ENCODE measurements around the gene MLC1.

MLC1 gene

DNA sequence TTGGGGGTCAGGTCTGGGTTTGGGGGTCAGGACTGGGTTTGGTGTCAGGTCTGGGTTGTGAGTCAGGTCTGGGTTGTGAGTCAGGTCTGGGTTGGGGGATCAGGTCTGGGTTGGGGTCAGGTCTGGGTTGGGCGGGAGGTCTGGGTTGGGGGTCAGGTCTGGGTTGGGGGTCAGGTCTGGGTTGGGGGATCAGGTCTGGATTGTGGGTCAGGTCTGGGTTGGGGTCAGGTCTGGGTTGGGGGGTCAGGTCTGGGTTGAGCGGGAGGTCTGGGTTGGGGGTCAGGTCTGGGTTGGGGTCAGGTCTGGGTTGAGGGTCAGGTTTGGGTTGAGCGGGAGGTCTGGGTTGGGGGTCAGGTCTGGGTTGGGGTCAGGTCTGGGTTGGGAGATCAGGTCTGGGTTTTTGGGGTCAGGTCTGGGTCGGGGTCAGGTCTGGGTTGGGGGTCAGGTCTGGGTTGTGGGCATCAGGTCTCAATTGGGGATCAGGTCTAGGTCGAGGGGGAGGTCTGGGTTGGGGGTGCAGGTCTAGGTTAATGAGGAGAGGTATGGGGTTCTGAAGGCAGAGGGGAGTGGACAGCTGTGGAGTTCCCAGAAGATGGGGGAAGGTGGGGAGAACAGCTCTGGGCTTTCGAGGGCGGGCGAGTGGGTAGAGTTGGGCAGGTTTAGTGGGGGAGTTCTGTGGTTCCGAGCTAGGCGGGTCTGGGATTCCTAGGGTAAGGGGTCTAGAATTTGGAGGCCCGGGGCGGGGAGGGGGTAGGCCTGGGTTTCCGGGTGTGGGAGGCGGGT, 27.8 kb downstream of the MLC1 start:
- WGBS, 2 experiments (ENCODE audit: insufficient coverage in 2 of 2): 71 to 87% methylated on average over 8 to 13 of the region's 14 CpGs
- Histone ChIP-seq H3K4me1 (ENCODE audit: control insufficient read depth, insufficient read depth, low read length, poor library complexity, severe bottlenecking) (peaks cover 6% of the 10 kb centered on the region), H3K27ac (ENCODE audit: low read depth, low read length, severe bottlenecking) (no peak overlapping the region), H3K4me3 (ENCODE audit: extremely low read depth, insufficient read depth, low read length, poor library complexity, severe bottlenecking) (no peak overlapping the region), H3K36me3 (ENCODE audit: control insufficient read depth, insufficient read depth, low read length) (no peaks in the 10 kb centered on the region), H3K9me3 (ENCODE audit: control insufficient read depth, low read length) (peaks cover 4% of the 10 kb centered on the region)

DNA sequence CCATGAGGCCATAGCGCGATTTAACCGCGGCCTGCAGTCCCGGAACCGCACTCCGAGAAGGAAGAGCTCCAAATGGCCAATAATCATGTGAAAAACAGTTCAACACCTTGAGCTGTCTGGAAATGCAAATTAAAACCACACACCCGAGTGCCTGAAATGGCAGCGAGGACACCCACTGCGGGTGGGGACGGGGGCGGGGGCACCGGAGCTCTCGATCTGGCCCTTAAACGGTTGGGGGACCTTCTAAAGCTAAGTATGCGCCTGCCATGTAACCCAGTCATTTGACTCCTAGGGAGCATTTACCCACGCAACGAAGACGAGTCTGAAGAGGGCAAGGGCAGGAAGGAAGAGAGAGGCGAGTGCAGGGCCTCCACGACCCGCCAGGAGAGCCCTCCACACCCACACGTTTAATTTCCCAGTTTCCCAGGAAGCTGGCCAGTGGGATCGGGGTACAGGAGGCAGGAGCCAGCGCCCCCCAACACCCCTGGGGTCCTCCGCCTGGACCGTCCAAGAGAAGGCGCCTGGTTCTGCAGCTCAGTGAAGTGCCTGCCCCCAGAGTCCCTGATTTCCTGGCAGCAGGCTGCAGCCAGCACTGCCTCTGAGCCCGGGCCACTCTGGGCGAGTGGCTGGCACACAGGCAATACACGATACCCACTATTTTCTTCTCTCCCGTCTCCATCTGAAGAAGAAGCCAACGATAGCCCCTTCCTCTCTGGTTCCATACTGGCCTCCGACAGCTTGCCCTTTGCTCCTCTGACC, 28.8 kb downstream of the MLC1 start:
- Histone ChIP-seq H3K9me3 (ENCODE audit: control insufficient read depth, low read length) (peaks cover 4% of the 10 kb centered on the region), H3K27ac (ENCODE audit: low read depth, low read length, severe bottlenecking) (no peak overlapping the region), H3K4me3 (ENCODE audit: extremely low read depth, insufficient read depth, low read length, poor library complexity, severe bottlenecking) (no peak overlapping the region), H3K4me1 (ENCODE audit: control insufficient read depth, insufficient read depth, low read length, poor library complexity, severe bottlenecking) (peaks cover 6% of the 10 kb centered on the region), H3K36me3 (ENCODE audit: control insufficient read depth, insufficient read depth, low read length) (no peaks in the 10 kb centered on the region)
- WGBS, 2 experiments (ENCODE audit: insufficient coverage in 2 of 2): 84 to 87% methylated on average over 29 to 30 of the region's 34 CpGs

DNA sequence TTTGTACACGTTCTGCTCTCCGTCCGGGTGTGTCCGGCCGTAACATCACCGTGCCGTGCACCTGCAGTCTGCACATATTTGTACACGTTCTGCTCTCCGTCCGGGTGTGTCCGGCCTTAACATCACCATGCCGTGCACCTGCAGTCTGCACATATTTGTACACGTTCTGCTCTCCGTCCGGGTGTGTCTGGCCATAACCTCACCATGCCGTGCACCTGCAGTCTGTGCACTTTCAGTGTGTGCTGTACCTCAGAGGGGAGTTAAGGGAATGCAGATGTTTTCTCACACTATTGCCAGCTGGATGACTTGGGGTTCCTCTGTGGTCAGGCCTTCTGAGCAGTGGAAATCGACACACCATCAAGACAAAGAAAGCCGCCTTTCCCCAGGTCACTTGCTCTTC, 31.4 kb downstream of the MLC1 start:
- WGBS, 2 experiments (ENCODE audit: insufficient coverage in 2 of 2): 87 to 91% methylated on average over 15 to 18 of the region's 18 CpGs
- Histone ChIP-seq H3K4me1 (ENCODE audit: control insufficient read depth, insufficient read depth, low read length, poor library complexity, severe bottlenecking) (peaks cover 4% of the 10 kb centered on the region), H3K36me3 (ENCODE audit: control insufficient read depth, insufficient read depth, low read length) (no peaks in the 10 kb centered on the region), H3K27ac (ENCODE audit: low read depth, low read length, severe bottlenecking) (no peak overlapping the region), H3K9me3 (ENCODE audit: control insufficient read depth, low read length) (peaks cover 4% of the 10 kb centered on the region), H3K4me3 (ENCODE audit: extremely low read depth, insufficient read depth, low read length, poor library complexity, severe bottlenecking) (no peak overlapping the region)

DNA sequence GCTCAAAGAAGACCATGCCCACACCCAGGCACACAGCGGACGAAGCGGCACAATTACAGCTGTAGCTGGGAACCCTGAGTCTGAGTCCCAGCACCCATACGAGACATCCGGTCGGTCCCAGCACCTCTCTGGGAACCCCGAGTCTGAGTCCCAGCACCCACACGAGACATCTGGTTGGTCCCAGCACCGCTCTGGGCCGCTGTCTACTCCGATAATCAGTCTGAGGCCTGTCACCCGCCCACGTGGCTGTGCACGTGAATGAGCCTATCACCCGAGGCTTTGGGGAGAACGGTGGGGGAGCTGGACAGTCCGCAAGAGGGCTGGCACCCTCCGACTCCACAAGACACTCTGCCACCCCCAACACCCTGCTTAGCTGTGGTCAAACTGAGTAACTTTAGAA, 33.3 kb downstream of the MLC1 start:
- H3K9me3 ChIP-seq (ENCODE audit: control insufficient read depth, low read length): peaks cover 4% of the 10 kb centered on the region
- H3K27ac ChIP-seq (ENCODE audit: low read depth, low read length, severe bottlenecking): no peak overlapping the region
- H3K36me3 ChIP-seq (ENCODE audit: control insufficient read depth, insufficient read depth, low read length): no peaks in the 10 kb centered on the region
- 91 to 95% methylated on average over 16 to 18 of the region's 18 CpGs for whole genome bisulfite sequencing, 2 experiments (ENCODE audit: insufficient coverage in 2 of 2)
- H3K4me1 ChIP-seq (ENCODE audit: control insufficient read depth, insufficient read depth, low read length, poor library complexity, severe bottlenecking): no peaks in the 10 kb centered on the region
- no peak overlapping the region for H3K4me3 ChIP-seq (ENCODE audit: extremely low read depth, insufficient read depth, low read length, poor library complexity, severe bottlenecking)

DNA sequence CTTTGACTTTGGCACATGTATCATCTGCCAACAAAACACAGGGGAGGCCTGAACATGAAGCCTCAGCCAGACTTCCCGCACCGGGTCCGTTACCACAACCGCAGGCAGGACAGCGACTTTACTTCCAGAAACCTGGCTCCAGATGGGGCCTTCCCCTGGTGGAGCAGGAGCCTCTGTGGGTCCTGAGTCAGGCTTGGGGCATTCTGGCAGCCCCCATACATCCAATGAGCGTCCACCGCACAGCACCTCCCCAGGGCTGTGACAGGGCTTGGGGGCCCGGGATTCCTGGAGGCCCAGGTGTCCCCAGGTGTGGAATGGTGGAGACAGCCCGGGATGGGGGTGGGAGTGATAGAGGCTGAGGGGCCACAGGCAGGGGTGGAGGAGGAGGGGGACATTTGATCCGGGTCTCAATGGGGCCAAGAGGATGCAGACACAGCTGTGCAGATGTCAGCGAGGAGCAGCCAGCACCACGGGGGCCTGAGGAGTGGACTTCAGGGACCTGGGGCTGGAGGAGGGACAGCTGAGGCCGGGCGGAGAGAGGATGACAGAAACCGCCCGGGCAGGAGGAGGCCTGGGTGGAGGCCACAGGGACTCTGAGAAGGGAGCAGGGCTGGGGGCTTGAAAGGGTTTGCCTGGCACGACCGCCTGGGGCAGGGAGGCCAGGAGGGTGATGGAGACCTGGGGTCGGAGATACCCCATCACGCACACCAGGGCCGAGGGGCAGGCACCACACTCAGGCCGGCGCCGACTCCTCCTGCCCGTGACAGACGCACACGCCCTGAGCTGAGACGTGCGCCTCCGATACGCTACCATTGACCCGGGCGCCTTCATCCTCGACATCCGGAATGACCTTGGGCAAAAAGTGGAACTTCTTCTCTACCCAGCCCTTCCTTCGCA, 35.7 kb downstream of the MLC1 start:
- H3K4me3 ChIP-seq (ENCODE audit: extremely low read depth, insufficient read depth, low read length, poor library complexity, severe bottlenecking): no peak overlapping the region
- WGBS, 2 experiments (ENCODE audit: insufficient coverage in 2 of 2): 89 to 93% methylated on average over 31 to 36 of the region's 36 CpGs
- no peaks in the 10 kb centered on the region for H3K4me1 ChIP-seq (ENCODE audit: control insufficient read depth, insufficient read depth, low read length, poor library complexity, severe bottlenecking)
- H3K27ac ChIP-seq (ENCODE audit: low read depth, low read length, severe bottlenecking): no peak overlapping the region
- peaks cover 4% of the 10 kb centered on the region for H3K9me3 ChIP-seq (ENCODE audit: control insufficient read depth, low read length)
- no peaks in the 10 kb centered on the region for H3K36me3 ChIP-seq (ENCODE audit: control insufficient read depth, insufficient read depth, low read length)

DNA sequence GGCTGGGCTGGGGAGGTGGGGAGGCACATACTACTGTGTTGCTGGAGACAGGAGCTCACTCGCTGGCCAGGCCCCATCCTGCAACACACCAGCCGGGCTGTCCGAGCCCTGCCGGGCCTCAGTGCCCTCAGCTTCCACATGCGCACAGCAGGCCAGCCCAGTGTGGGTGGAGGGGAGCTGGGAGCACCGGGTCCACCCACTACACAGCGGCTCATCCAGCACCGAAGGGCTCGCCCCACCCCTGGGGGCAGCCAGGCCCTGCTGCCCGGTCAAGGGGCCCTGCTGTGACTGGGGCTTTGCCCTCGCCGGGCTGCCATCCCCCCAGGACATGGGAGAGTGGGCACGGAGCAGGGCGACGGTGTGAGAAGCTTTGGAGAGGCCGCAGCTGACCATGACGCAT, 36.4 kb downstream of the MLC1 start:
- Histone ChIP-seq H3K9me3 (ENCODE audit: control insufficient read depth, low read length) (peaks cover 4% of the 10 kb centered on the region), H3K4me3 (ENCODE audit: extremely low read depth, insufficient read depth, low read length, poor library complexity, severe bottlenecking) (no peak overlapping the region), H3K36me3 (ENCODE audit: control insufficient read depth, insufficient read depth, low read length) (no peaks in the 10 kb centered on the region), H3K4me1 (ENCODE audit: control insufficient read depth, insufficient read depth, low read length, poor library complexity, severe bottlenecking) (no peaks in the 10 kb centered on the region), H3K27ac (ENCODE audit: low read depth, low read length, severe bottlenecking) (no peak overlapping the region)
- 88 to 92% methylated on average over 12 to 15 of the region's 17 CpGs for WGBS, 2 experiments (ENCODE audit: insufficient coverage in 2 of 2)

DNA sequence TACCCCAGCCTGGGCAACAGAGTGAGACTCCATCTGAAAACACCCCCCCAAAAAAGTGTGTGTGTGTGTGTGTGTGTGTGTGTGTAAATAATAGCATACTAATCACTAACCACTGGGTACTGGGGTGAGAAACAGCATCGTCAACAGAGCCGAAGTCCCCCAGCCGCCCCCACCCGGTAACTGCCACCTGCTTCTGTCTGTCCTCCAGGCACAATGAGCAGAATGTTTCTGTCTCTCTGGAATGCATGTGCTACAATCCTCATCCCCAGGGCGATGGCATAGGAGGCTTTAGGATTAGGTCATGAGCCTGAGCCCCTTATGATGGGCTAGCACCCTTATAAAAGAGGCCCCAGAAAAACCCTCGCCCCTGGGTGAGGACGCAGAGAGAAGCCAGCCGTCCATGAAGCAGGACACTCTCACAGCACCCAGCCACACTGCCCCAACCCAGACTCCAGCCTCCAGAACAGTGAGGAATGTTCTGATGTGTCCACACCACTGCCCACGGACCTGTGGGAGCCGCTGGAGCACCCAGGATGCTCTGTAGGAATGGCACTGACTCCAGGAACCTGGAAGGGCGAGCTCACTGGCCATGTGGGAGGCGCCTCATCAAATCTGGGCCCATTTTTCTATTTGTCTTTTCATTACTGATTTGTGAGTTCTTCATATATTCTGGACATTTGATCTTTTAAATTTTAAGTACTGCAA, 37.0 kb downstream of the MLC1 start:
- WGBS, 2 experiments (ENCODE audit: insufficient coverage in 2 of 2): 85 to 95% methylated on average over 7 to 8 of the region's 12 CpGs
- Histone ChIP-seq H3K4me1 (ENCODE audit: control insufficient read depth, insufficient read depth, low read length, poor library complexity, severe bottlenecking) (no peaks in the 10 kb centered on the region), H3K36me3 (ENCODE audit: control insufficient read depth, insufficient read depth, low read length) (no peaks in the 10 kb centered on the region), H3K9me3 (ENCODE audit: control insufficient read depth, low read length) (peaks cover 3% of the 10 kb centered on the region), H3K27ac (ENCODE audit: low read depth, low read length, severe bottlenecking) (no peak overlapping the region), H3K4me3 (ENCODE audit: extremely low read depth, insufficient read depth, low read length, poor library complexity, severe bottlenecking) (no peak overlapping the region)

DNA sequence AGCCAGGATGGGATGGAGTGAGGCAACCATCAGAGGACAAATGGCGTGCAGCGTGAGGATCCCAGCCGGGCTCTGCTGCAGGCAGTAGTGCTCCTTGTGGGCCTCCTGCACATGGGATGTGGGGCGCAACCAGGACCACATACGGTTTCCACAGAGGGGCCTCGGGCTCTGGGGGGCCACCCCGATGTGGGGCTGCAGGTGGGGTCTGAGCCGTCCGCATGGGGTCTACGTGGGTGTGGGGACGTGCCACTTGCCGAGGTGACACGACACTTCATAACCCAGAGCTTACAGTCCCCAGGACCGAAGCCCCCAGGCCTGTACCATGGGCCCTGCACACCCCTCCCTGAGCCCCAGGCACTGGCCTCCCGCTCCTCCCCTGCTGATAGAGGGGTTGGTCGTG, 37.9 kb downstream of the MLC1 start:
- Histone ChIP-seq H3K4me3 (ENCODE audit: extremely low read depth, insufficient read depth, low read length, poor library complexity, severe bottlenecking) (no peak overlapping the region), H3K4me1 (ENCODE audit: control insufficient read depth, insufficient read depth, low read length, poor library complexity, severe bottlenecking) (no peaks in the 10 kb centered on the region), H3K36me3 (ENCODE audit: control insufficient read depth, insufficient read depth, low read length) (no peaks in the 10 kb centered on the region), H3K27ac (ENCODE audit: low read depth, low read length, severe bottlenecking) (no peak overlapping the region), H3K9me3 (ENCODE audit: control insufficient read depth, low read length) (no peaks in the 10 kb centered on the region)
- 92 to 97% methylated on average over 14 to 15 of the region's 16 CpGs for WGBS, 2 experiments (ENCODE audit: insufficient coverage in 2 of 2)

DNA sequence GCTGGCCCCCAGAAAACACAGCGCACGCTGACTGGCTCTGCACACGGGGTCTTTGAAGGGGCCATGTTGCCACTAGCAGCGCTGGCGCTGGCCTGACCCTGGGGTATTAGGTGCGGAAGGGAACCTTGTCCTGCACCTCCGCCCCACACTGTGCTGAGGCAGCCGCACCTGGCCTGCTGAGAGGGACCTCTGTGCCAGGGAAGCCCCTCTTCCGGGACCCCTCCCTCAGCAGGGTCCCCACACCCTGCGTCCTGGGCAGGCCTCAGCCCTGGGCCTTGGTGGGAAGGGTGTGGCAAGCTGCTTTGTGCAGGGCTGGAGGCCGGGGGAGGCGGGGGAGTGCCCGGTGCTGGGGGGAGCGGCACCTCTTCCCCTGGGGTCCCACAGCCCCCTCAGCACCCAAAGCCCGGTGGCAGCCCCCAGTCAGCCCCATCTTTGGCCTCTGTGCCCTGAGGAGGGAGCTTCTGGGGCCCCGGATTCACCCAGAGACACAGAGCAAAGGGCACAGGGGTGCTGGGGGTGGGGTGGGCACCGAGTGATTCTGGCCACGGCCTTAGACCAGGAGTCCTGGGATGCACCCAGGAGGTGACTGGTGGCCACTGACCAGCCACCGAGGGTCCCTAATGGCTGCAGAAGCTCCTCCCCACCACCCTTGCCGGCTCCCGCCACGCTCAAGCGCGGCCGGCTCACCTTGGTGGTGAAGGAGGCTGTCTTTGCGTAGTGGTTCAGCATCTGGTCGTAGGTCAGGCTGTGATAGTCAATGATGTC, 38.6 kb downstream of the MLC1 start:
- 90 to 93% methylated on average over 16 to 20 of the region's 27 CpGs for WGBS, 2 experiments (ENCODE audit: insufficient coverage in 2 of 2)
- no peak overlapping the region for H3K27ac ChIP-seq (ENCODE audit: low read depth, low read length, severe bottlenecking)
- H3K36me3 ChIP-seq (ENCODE audit: control insufficient read depth, insufficient read depth, low read length): no peaks in the 10 kb centered on the region

More for the DNA sequence above, 38.6 kb downstream of the MLC1 start:
- no peaks in the 10 kb centered on the region for H3K9me3 ChIP-seq (ENCODE audit: control insufficient read depth, low read length)
- no peak overlapping the region for H3K4me3 ChIP-seq (ENCODE audit: extremely low read depth, insufficient read depth, low read length, poor library complexity, severe bottlenecking)
- H3K4me1 ChIP-seq (ENCODE audit: control insufficient read depth, insufficient read depth, low read length, poor library complexity, severe bottlenecking): no peaks in the 10 kb centered on the region
